Ovary (tissue), 9 donors: ENCODE measurements around the gene TLE5. TPM values are rescaled to one million over a fixed set of nuclear protein-coding genes. Genes with fewer than 3 reads are reported as not detected.

Experiments used
- DNase-seq, 5 donors: peaks; one replicate each; pipeline ENCODE4 v3.0.0-alpha.2; 2019 to 2020
- H3K27ac ChIP-seq, 2 donors: fragments of 200-600 bp; one replicate each; pipeline versions ENCODE4 v1.5.1 to v1.8.0; 2019 to 2022
- H3K27me3 ChIP-seq: fragments of 200-600 bp; one replicate; pipeline ENCODE4 v1.8.0; 2022
- H3K36me3 ChIP-seq: fragments of 200-600 bp; sonication (generic); one replicate; pipeline ENCODE4 v1.5.1; 2019
- H3K4me1 ChIP-seq: one replicate; pipeline ENCODE4 v1.8.1; 2013; ENCODE audit warnings: mild to moderate bottlenecking, moderate library complexity; ENCODE audit not compliant: insufficient read depth
- H3K4me3 ChIP-seq: fragments of 200-600 bp; sonication (generic); one replicate; pipeline ENCODE4 v1.5.1; 2017
- H3K9me3 ChIP-seq, 2 donors: fragments of 200-600 bp in 1 of 2; sonication (generic) in 1 of 2; one replicate each; pipeline versions ENCODE4 v1.5.1 to v1.8.1; 2013 to 2019; ENCODE audit warnings: mild to moderate bottlenecking in 1 of 2, moderate library complexity in 1 of 2
- CTCF ChIP-seq, 3 donors: fragments of 450-650 bp in 2 of 3; fragments of 200-600 bp in 1 of 3; IDR thresholded peaks; one replicate each; pipeline versions ENCODE4 v1.5.1 to v1.8.0; 2016 to 2022; ENCODE audit warnings: antibody characterized with exemption in 3 of 3, mild to moderate bottlenecking in 1 of 3
- EP300 ChIP-seq: sonication (generic); formaldehyde crosslinking; IDR thresholded peaks from one replicate; pipeline ENCODE4 v1.6.1; 2017; ENCODE audit warnings: antibody characterized with exemption
- POLR2A ChIP-seq: fragments of 450-650 bp; IDR thresholded peaks from one replicate; pipeline ENCODE4 v1.6.1; 2017; ENCODE audit warnings: antibody characterized with exemption, mild to moderate bottlenecking, moderate library complexity
- WGBS, 3 donors: extraction: QIAGEN DNeasy Blood & Tissue Kit in 1 of 3; methylation state at CpG; one replicate each; pipeline versions ENCODE4 v1.1.5 to v1.1.7; 2013 to 2017; 5-methylcytosine and 5-hydroxymethylcytosine counted together
- intact Hi-C, 4 donors: fragments of 100-400 bp; cut with DNase I; formaldehyde crosslinking; loops; one replicate each; pipeline versions ENCODE4 v1.11.0 to v1.15.1; 2022 to 2023
- polyA plus RNA-seq, 2 donors: library from polyadenylated mRNA; stranded (reverse); fragments of 200-250 nt in 1 of 2; fragments of 350-450 nt in 1 of 2; fragmentation: Illumina TruSeq in 1 of 2; extraction: RNeasy Lipid Tissue Mini Kit (QIAGEN cat#74804) in 1 of 2; gene quantifications; one replicate each; pipeline ENCODE4 v1.2.3, GENCODE V29; 2013 to 2014
- total RNA-seq, 7 donors: library from RNA; depleted of rRNA in 2 of 7; stranded (reverse); fragments of >200 nt in 2 of 7; fragmentation: NEBNext Ultra II Directional in 3 of 7; extraction: Animal tissue kit (Norgen Biotek cat#: 25700) in 3 of 7; gene quantifications; one replicate each; pipeline versions ENCODE4 v1.1.0 to v1.2.4, GENCODE V29; 2016 to 2023
- donor health status: DM: no; HTN: no; CAD: no; lungs with moderate emphysema.
- donor health status: DM: no; HTN: no; CAD: no.
- donor health status: Bipolar disorder and iron deficiency.
- donor health status: DM: yes; HTN: yes; CAD: no.
- donor health status: DM: no; HTN: no; CAD: no.
- donor health status: DM: yes; HTN: yes; CAD: no.

The TLE5 gene
- total and polyA plus RNA-seq, 9 donors = 241 to 670 (median 503) TPM

GRCh38 chr19:3071768-3072167 lies 9.5 kb upstream of the TLE5 start:
- intact Hi-C loops = loop anchor here in 2 of 4 donors (10.0 kb wide), 1 partner anchor 117 kb away; no protein-coding TSS in a partner anchor
- no peak for DNase-seq
- no peak overlapping the region for H3K4me3 ChIP-seq

GRCh38 chr19:3068071-3068470 lies 5.8 kb upstream of the TLE5 start:
- DNase-seq = no peak
- intact Hi-C loops = no loop called here

More at GRCh38 chr19:3071768-3072167, 9.5 kb upstream of the TLE5 start:
- no peak overlapping the region for H3K27ac ChIP-seq
- H3K27me3 ChIP-seq = no peaks in the 10 kb centered on the region
- no peaks in the 10 kb centered on the region for H3K9me3 ChIP-seq
- H3K4me1 ChIP-seq = no peaks in the 10 kb centered on the region
- 67 to 72% (median 69%) methylated on average over 4 of the region's 4 CpGs for WGBS, 3 donors
- no peaks in the 10 kb centered on the region for H3K36me3 ChIP-seq
- no peak for TF ChIP-seq POLR2A
- no peak for TF ChIP-seq EP300
- no peak for TF ChIP-seq CTCF (IDR thresholded peaks at IDR 0.05)

GRCh38 chr19:3067563-3067962 lies 5.3 kb upstream of the TLE5 start:
- H3K9me3 ChIP-seq = no peaks in the 10 kb centered on the region
- H3K4me1 ChIP-seq = no peaks in the 10 kb centered on the region
- TF ChIP-seq EP300 = no peak
- no peak overlapping the region for H3K27ac ChIP-seq
- H3K4me3 ChIP-seq = no peak overlapping the region
- WGBS, 3 donors = 81 to 91% (median 83%) methylated on average over 9 of the region's 9 CpGs
- H3K36me3 ChIP-seq = no peaks in the 10 kb centered on the region
- H3K27me3 ChIP-seq = no peaks in the 10 kb centered on the region
- no peak for DNase-seq
- intact Hi-C loops = no loop called here

More at GRCh38 chr19:3068071-3068470, 5.8 kb upstream of the TLE5 start:
- WGBS, 3 donors = 56 to 65% (median 63%) methylated on average over 19 to 21 of the region's 21 CpGs
- no peak overlapping the region for H3K27ac ChIP-seq
- no peak overlapping the region for H3K4me3 ChIP-seq
- H3K36me3 ChIP-seq = no peaks in the 10 kb centered on the region
- TF ChIP-seq CTCF (IDR thresholded peaks at IDR 0.05) (no peak), POLR2A (no peak), EP300 (no peak)
- H3K9me3 ChIP-seq = no peaks in the 10 kb centered on the region
- no peaks in the 10 kb centered on the region for H3K4me1 ChIP-seq
- H3K27me3 ChIP-seq = no peaks in the 10 kb centered on the region

GRCh38 chr19:3066482-3067049 lies 4.3 kb upstream of the TLE5 start:
- intact Hi-C loops = no loop called here
- H3K36me3 ChIP-seq = no peaks in the 10 kb centered on the region
- no peak overlapping the region for H3K4me3 ChIP-seq
- no peak for DNase-seq
- H3K27ac ChIP-seq = no peak overlapping the region
- H3K9me3 ChIP-seq = no peaks in the 10 kb centered on the region
- no peaks in the 10 kb centered on the region for H3K27me3 ChIP-seq
- WGBS, 3 donors = 83 to 89% (median 88%) methylated on average over 16 of the region's 16 CpGs
- TF ChIP-seq EP300 (no peak), POLR2A (no peak), CTCF (IDR thresholded peaks at IDR 0.05) (no peak)
- H3K4me1 ChIP-seq = no peaks in the 10 kb centered on the region

- H3K36me3 ChIP-seq = no peaks in the 10 kb centered on the region
Observed at GRCh38 chr19:3065675-3066357, 3.5 kb upstream of the TLE5 start.

More at GRCh38 chr19:3065675-3066357, 3.5 kb upstream of the TLE5 start:
- intact Hi-C loops = no loop called here
- H3K9me3 ChIP-seq = no peaks in the 10 kb centered on the region
- no peaks in the 10 kb centered on the region for H3K27me3 ChIP-seq
- H3K4me3 ChIP-seq = no peak overlapping the region
- WGBS, 3 donors = 63 to 74% (median 73%) methylated on average over 15 of the region's 15 CpGs
- DNase-seq = no peak
- TF ChIP-seq EP300 (no peak), POLR2A (no peak), CTCF (IDR thresholded peaks at IDR 0.05) (no peak)
- no peak overlapping the region for H3K27ac ChIP-seq
- no peaks in the 10 kb centered on the region for H3K4me1 ChIP-seq
